ENCODE results near the gene GRID1. TPM values are rescaled to one million over a fixed set of nuclear protein-coding genes. Genes with fewer than 3 reads are reported as not detected.

Gene GRID1
- total RNA-seq, 4 donors from 2014 or later = 0.40 to 1.9 (median 1.00) TPM

- no peaks in the 10 kb centered on the region for H3K36me3 ChIP-seq
- WGBS, 2 donors (ENCODE audit: low coverage in 1 of 2) = 73% methylated on average over 6 of the region's 6 CpGs; no CpG with 5 or more reads in 1 of the 2 donors
- H3K27me3 ChIP-seq = no peaks in the 10 kb centered on the region
- H3K4me3 ChIP-seq = no peak overlapping the region
- no peak for DNase-seq
- TF ChIP-seq, protein P1, sequence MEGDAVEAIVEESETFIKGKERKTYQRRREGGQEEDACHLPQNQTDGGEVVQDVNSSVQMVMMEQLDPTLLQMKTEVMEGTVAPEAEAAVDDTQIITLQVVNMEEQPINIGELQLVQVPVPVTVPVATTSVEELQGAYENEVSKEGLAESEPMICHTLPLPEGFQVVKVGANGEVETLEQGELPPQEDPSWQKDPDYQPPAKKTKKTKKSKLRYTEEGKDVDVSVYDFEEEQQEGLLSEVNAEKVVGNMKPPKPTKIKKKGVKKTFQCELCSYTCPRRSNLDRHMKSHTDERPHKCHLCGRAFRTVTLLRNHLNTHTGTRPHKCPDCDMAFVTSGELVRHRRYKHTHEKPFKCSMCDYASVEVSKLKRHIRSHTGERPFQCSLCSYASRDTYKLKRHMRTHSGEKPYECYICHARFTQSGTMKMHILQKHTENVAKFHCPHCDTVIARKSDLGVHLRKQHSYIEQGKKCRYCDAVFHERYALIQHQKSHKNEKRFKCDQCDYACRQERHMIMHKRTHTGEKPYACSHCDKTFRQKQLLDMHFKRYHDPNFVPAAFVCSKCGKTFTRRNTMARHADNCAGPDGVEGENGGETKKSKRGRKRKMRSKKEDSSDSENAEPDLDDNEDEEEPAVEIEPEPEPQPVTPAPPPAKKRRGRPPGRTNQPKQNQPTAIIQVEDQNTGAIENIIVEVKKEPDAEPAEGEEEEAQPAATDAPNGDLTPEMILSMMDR (IDR thresholded peaks at IDR 0.05) = no peak
- TF ChIP-seq EP300 (IDR thresholded peaks at IDR 0.05; ENCODE audit: low read depth) (no peak), POLR2AphosphoS5 (IDR thresholded peaks at IDR 0.05) (no peak), POLR2A (IDR thresholded peaks at IDR 0.05) (no peak)
- in situ Hi-C loops (cut with MboI; ENCODE audit: low pct_ligation_motif_present in 1 of 4, low pct_unique_long_range_greater_than_20kb in 1 of 4, low sequenced_read_pairs in 3 of 4) (no loop called here), intact Hi-C loops (cut with DNase I; ENCODE audit: low total_unique reads) (no loop called here)
- no peaks in the 10 kb centered on the region for H3K9me3 ChIP-seq
- H3K4me1 ChIP-seq = no peaks in the 10 kb centered on the region
- no peak overlapping the region for H3K27ac ChIP-seq
These were observed 63.0 kb downstream of the GRID1 start for GRCh38 chr10:86303626-86304025.

DNA sequence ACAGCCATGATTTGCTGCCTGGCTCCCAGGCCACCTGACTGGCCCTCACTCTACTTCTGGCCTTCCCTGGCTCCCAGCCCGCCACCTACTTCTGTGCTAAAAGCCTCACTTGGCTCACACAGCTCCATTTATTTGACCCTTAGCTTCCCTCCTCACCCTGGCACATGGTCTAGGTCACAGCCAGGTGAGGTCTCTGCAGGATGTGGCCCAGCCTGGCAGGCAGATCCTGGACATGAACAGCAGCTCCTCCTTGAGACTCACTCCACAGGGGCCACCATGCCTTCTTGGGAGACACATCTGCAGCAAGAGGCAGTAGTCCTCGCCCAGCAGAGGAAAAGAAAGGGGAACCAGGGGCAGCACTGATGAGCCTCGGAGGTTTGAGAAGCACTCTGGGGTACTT lies 64.6 kb downstream of the GRID1 start:
- no peak for DNase-seq
- TF ChIP-seq, protein P1 (IDR thresholded peaks at IDR 0.05) = no peak
- TF ChIP-seq POLR2AphosphoS5 (IDR thresholded peaks at IDR 0.05) (no peak), EP300 (IDR thresholded peaks at IDR 0.05; ENCODE audit: low read depth) (no peak), POLR2A (IDR thresholded peaks at IDR 0.05) (no peak)
- intact Hi-C loops (cut with DNase I; ENCODE audit: low total_unique reads) = no loop called here
- no peaks in the 10 kb centered on the region for H3K27me3 ChIP-seq
- no peaks in the 10 kb centered on the region for H3K4me1 ChIP-seq
- in situ Hi-C loops (cut with MboI; ENCODE audit: low pct_ligation_motif_present in 1 of 4, low pct_unique_long_range_greater_than_20kb in 1 of 4, low sequenced_read_pairs in 3 of 4) = no loop called here
- 89% methylated on average over 3 of the region's 3 CpGs; no CpG with 5 or more reads in 1 of the 2 donors for WGBS, 2 donors (ENCODE audit: low coverage in 1 of 2)
- H3K36me3 ChIP-seq = no peaks in the 10 kb centered on the region
- no peak overlapping the region for H3K4me3 ChIP-seq
- no peaks in the 10 kb centered on the region for H3K9me3 ChIP-seq
- no peak overlapping the region for H3K27ac ChIP-seq

GRCh38 chr10:86300931-86301830 lies 65.4 kb downstream of the GRID1 start:
- Histone ChIP-seq H3K9me3 (no peaks in the 10 kb centered on the region), H3K27me3 (no peaks in the 10 kb centered on the region), H3K27ac (no peak overlapping the region), H3K4me3 (no peak overlapping the region), H3K36me3 (no peaks in the 10 kb centered on the region), H3K4me1 (no peaks in the 10 kb centered on the region)
- 65 to 88% methylated on average over 1 to 3 of the region's 5 CpGs for WGBS, 2 donors (ENCODE audit: low coverage in 1 of 2)
- no peak for DNase-seq
- in situ Hi-C loops (cut with MboI; ENCODE audit: low pct_ligation_motif_present in 1 of 4, low pct_unique_long_range_greater_than_20kb in 1 of 4, low sequenced_read_pairs in 3 of 4) (no loop called here), intact Hi-C loops (cut with DNase I; ENCODE audit: low total_unique reads) (no loop called here)
- TF ChIP-seq EP300 (IDR thresholded peaks at IDR 0.05; ENCODE audit: low read depth) (no peak), POLR2A (IDR thresholded peaks at IDR 0.05) (no peak), POLR2AphosphoS5 (IDR thresholded peaks at IDR 0.05) (no peak)
- TF ChIP-seq, protein P1 (IDR thresholded peaks at IDR 0.05) = no peak

GRCh38 chr10:86300399-86300925 lies 66.1 kb downstream of the GRID1 start:
- intact Hi-C loops (cut with DNase I; ENCODE audit: low total_unique reads) (no loop called here), in situ Hi-C loops (cut with MboI; ENCODE audit: low pct_ligation_motif_present in 1 of 4, low pct_unique_long_range_greater_than_20kb in 1 of 4, low sequenced_read_pairs in 3 of 4) (no loop called here)
- WGBS, 2 donors (ENCODE audit: low coverage in 1 of 2) = 75 to 84% methylated on average over 3 of the region's 3 CpGs
- Histone ChIP-seq H3K4me3 (no peak overlapping the region), H3K27me3 (no peaks in the 10 kb centered on the region), H3K9me3 (no peaks in the 10 kb centered on the region), H3K4me1 (no peaks in the 10 kb centered on the region), H3K36me3 (no peaks in the 10 kb centered on the region), H3K27ac (no peak overlapping the region)
- no peak for DNase-seq
- TF ChIP-seq POLR2A (IDR thresholded peaks at IDR 0.05) = no peak
